Activated CD4-positive, alpha-beta T cell treated with anti-CD3 and anti-CD28 coated beads, Interleukin-2, amount 50 U/mL, for 48 hours (primary cell): Measurements from ENCODE around the gene MYO18B.

Source experiments
- DNase-seq, 2 experiments: peaks; one replicate each; pipeline ENCODE4 v3.0.0-alpha.2; 2020

The MYO18B gene

DNA sequence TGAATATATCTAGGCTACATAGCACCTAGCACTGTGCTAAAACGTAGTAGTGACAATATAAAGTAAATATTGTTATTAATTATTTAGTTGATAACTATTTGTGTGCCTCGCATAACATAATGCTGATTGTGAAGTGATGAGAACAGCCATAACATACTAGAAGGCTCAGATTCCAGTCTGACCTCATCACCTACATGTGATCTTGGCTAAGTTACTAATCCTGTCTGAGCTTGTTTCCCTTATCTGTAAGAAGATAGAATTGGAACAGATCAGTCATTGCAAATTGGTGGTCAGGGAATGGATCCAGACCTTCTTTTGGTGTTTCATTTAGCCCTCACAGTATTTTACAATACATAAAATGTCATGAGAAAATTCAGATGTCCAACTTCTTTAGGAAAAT lies 323.9 kb downstream of the MYO18B start:
- no peak for DNase-seq

GRCh38 chr22:26066534-26066933 lies 324.5 kb downstream of the MYO18B start:
- DNase-seq: no peak

GRCh38 chr22:26068571-26068970 lies 326.6 kb downstream of the MYO18B start:
- DNase-seq: no peak

- DNase-seq: no peak
Observed at GRCh38 chr22:26072621-26073020, 330.6 kb downstream of the MYO18B start.

DNA sequence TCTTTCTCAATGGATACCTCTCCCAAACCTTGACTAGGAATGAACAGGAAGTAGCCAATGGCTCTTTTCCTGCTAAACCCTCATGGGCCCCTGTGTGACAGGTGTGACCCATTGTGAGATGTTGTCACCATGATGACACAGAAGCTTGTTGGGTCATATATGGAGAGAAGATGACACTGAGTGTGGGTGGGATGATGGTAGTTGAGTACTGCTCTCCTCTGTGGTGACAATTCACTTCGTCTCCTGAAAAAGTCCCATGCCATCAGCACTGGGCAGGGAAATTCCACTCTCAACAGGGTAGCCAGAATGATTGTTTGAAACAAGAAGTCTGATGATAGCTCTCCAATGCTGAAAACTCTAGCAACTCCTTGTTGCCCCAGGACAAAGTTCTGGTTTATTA lies 333.3 kb downstream of the MYO18B start:
- DNase-seq: no peak

- no peak for DNase-seq
Observed at GRCh38 chr22:26079009-26079408, 337.0 kb downstream of the MYO18B start.
